ENCODE results near the gene SH3BP1. TPM values are rescaled to one million over a fixed set of nuclear protein-coding genes. Genes with fewer than 3 reads are reported as not detected.

The SH3BP1 gene
- total and polyA plus RNA-seq, 2 experiments from 2014 or later, result 9.5 to 46.7 TPM

DNA sequence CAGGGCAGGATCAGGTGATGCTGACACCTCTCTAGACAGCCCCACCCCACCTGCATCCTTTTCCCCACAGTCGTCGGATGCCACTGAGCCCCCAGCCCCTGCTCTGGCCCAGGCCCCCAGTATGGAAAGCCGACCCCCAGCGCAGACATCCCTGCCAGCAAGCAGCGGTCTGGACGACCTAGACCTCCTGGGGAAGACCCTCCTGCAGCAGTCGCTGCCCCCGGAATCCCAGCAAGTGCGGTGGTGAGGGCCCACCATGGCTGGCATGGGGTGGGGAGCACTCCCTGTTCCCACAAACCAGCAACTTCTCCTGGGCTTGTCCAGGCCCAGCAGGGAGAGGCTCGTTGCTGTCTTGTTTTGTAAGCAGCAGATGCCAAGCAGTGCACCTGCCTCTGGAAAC is 9.5 kb upstream of the SH3BP1 start:
- Histone ChIP-seq H3K27me3 (ENCODE audit: insufficient read depth) (no peaks in the 10 kb centered on the region), H3K4me2 (no peak overlapping the region), H3K9me2 (ENCODE audit: insufficient read depth) (no peaks in the 10 kb centered on the region), H3K4me1 (ENCODE audit: insufficient read depth) (peaks cover 17% of the 10 kb centered on the region), H3K36me3 (ENCODE audit: insufficient read depth) (no peaks in the 10 kb centered on the region; the same call in 1 of the 2 replicates), H3K79me2 (replicated peaks; ENCODE audit: insufficient read depth) (no peaks in the 10 kb centered on the region), H3K27ac (ENCODE audit: low read depth) (no peak overlapping the region), H3K4me3 (no peak overlapping the region), H4K20me1 (replicated peaks; ENCODE audit: insufficient read depth) (no peaks in the 10 kb centered on the region), H2AFZ (no peak overlapping the region), H3F3A (replicated peaks; ENCODE audit: low read depth) (peaks cover 8% of the 10 kb centered on the region)
- DNase-seq (ENCODE audit: low spot score), result no peak
- no peak for TF ChIP-seq STAT1 (IDR thresholded peaks at IDR 0.05; ENCODE audit: unreplicated experiment)
- TF ChIP-seq POLR2AphosphoS5 (IDR thresholded peaks at IDR 0.05; ENCODE audit: low read depth), result no peak
- TF ChIP-seq EZH2 (IDR thresholded peaks at IDR 0.05; ENCODE audit: low read depth, unreplicated experiment), result no peak
- TF ChIP-seq, protein P1, sequence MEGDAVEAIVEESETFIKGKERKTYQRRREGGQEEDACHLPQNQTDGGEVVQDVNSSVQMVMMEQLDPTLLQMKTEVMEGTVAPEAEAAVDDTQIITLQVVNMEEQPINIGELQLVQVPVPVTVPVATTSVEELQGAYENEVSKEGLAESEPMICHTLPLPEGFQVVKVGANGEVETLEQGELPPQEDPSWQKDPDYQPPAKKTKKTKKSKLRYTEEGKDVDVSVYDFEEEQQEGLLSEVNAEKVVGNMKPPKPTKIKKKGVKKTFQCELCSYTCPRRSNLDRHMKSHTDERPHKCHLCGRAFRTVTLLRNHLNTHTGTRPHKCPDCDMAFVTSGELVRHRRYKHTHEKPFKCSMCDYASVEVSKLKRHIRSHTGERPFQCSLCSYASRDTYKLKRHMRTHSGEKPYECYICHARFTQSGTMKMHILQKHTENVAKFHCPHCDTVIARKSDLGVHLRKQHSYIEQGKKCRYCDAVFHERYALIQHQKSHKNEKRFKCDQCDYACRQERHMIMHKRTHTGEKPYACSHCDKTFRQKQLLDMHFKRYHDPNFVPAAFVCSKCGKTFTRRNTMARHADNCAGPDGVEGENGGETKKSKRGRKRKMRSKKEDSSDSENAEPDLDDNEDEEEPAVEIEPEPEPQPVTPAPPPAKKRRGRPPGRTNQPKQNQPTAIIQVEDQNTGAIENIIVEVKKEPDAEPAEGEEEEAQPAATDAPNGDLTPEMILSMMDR (conservative IDR thresholded peaks at IDR 0.05; ENCODE audit: low read depth in 2 of 2), result no peak
- no peak for TF ChIP-seq ZNF114 (CRISPR knock-in tag; IDR thresholded peaks at IDR 0.05)
- no peak for TF ChIP-seq JUNB (IDR thresholded peaks at IDR 0.05; ENCODE audit: unreplicated experiment)
- no peak for TF ChIP-seq EZH2phosphoT487 (IDR thresholded peaks at IDR 0.05; ENCODE audit: unreplicated experiment)
- TF ChIP-seq, protein P2, sequence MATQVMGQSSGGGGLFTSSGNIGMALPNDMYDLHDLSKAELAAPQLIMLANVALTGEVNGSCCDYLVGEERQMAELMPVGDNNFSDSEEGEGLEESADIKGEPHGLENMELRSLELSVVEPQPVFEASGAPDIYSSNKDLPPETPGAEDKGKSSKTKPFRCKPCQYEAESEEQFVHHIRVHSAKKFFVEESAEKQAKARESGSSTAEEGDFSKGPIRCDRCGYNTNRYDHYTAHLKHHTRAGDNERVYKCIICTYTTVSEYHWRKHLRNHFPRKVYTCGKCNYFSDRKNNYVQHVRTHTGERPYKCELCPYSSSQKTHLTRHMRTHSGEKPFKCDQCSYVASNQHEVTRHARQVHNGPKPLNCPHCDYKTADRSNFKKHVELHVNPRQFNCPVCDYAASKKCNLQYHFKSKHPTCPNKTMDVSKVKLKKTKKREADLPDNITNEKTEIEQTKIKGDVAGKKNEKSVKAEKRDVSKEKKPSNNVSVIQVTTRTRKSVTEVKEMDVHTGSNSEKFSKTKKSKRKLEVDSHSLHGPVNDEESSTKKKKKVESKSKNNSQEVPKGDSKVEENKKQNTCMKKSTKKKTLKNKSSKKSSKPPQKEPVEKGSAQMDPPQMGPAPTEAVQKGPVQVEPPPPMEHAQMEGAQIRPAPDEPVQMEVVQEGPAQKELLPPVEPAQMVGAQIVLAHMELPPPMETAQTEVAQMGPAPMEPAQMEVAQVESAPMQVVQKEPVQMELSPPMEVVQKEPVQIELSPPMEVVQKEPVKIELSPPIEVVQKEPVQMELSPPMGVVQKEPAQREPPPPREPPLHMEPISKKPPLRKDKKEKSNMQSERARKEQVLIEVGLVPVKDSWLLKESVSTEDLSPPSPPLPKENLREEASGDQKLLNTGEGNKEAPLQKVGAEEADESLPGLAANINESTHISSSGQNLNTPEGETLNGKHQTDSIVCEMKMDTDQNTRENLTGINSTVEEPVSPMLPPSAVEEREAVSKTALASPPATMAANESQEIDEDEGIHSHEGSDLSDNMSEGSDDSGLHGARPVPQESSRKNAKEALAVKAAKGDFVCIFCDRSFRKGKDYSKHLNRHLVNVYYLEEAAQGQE (IDR thresholded peaks at IDR 0.05; ENCODE audit: unreplicated experiment), result no peak
- TF ChIP-seq NANOG (IDR thresholded peaks at IDR 0.05; ENCODE audit: borderline replicate concordance), result no peak
- TF ChIP-seq, protein P3, sequence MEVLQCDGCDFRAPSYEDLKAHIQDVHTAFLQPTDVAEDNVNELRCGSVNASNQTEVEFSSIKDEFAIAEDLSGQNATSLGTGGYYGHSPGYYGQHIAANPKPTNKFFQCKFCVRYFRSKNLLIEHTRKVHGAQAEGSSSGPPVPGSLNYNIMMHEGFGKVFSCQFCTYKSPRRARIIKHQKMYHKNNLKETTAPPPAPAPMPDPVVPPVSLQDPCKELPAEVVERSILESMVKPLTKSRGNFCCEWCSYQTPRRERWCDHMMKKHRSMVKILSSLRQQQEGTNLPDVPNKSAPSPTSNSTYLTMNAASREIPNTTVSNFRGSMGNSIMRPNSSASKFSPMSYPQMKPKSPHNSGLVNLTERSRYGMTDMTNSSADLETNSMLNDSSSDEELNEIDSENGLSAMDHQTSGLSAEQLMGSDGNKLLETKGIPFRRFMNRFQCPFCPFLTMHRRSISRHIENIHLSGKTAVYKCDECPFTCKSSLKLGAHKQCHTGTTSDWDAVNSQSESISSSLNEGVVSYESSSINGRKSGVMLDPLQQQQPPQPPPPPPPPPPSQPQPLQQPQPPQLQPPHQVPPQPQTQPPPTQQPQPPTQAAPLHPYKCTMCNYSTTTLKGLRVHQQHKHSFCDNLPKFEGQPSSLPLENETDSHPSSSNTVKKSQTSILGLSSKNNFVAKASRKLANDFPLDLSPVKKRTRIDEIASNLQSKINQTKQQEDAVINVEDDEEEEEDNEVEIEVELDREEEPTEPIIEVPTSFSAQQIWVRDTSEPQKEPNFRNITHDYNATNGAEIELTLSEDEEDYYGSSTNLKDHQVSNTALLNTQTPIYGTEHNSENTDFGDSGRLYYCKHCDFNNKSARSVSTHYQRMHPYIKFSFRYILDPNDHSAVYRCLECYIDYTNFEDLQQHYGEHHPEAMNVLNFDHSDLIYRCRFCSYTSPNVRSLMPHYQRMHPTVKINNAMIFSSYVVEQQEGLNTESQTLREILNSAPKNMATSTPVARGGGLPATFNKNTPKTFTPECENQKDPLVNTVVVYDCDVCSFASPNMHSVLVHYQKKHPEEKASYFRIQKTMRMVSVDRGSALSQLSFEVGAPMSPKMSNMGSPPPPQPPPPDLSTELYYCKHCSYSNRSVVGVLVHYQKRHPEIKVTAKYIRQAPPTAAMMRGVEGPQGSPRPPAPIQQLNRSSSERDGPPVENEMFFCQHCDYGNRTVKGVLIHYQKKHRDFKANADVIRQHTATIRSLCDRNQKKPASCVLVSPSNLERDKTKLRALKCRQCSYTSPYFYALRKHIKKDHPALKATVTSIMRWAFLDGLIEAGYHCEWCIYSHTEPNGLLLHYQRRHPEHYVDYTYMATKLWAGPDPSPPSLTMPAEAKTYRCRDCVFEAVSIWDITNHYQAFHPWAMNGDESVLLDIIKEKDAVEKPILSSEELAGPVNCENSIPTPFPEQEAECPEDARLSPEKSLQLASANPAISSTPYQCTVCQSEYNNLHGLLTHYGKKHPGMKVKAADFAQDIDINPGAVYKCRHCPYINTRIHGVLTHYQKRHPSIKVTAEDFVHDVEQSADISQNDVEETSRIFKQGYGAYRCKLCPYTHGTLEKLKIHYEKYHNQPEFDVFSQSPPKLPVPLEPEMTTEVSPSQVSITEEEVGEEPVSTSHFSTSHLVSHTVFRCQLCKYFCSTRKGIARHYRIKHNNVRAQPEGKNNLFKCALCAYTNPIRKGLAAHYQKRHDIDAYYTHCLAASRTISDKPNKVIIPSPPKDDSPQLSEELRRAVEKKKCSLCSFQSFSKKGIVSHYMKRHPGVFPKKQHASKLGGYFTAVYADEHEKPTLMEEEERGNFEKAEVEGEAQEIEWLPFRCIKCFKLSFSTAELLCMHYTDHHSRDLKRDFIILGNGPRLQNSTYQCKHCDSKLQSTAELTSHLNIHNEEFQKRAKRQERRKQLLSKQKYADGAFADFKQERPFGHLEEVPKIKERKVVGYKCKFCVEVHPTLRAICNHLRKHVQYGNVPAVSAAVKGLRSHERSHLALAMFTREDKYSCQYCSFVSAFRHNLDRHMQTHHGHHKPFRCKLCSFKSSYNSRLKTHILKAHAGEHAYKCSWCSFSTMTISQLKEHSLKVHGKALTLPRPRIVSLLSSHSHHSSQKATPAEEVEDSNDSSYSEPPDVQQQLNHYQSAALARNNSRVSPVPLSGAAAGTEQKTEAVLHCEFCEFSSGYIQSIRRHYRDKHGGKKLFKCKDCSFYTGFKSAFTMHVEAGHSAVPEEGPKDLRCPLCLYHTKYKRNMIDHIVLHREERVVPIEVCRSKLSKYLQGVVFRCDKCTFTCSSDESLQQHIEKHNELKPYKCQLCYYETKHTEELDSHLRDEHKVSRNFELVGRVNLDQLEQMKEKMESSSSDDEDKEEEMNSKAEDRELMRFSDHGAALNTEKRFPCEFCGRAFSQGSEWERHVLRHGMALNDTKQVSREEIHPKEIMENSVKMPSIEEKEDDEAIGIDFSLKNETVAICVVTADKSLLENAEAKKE (CRISPR knock-in tag; IDR thresholded peaks at IDR 0.05), result no peak
- TF ChIP-seq, protein P4, sequence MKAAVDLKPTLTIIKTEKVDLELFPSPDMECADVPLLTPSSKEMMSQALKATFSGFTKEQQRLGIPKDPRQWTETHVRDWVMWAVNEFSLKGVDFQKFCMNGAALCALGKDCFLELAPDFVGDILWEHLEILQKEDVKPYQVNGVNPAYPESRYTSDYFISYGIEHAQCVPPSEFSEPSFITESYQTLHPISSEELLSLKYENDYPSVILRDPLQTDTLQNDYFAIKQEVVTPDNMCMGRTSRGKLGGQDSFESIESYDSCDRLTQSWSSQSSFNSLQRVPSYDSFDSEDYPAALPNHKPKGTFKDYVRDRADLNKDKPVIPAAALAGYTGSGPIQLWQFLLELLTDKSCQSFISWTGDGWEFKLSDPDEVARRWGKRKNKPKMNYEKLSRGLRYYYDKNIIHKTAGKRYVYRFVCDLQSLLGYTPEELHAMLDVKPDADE (IDR thresholded peaks at IDR 0.05), result no peak
- no peak for TF ChIP-seq ZNF331 (CRISPR knock-in tag; IDR thresholded peaks at IDR 0.05; ENCODE audit: low read depth)
- TF ChIP-seq CREB1 (CRISPR knock-in tag; IDR thresholded peaks at IDR 0.05; ENCODE audit: low read depth), result no peak
- no peak for ATAC-seq
- Mint-ChIP-seq H3K9me3 (no peaks in the 10 kb centered on the region; the same call in 2 of the 3 replicates), H3K4me1 (peaks cover 16% of the 10 kb centered on the region), H3K36me3 (ENCODE audit: low read depth) (peaks cover 6% of the 10 kb centered on the region; the same call in 1 of the 3 replicates), H3K27me3 (ENCODE audit: insufficient read depth, low read depth, poor library complexity) (peaks cover 10% of the 10 kb centered on the region), H3K4me3 (no peak overlapping the region), H3K27ac (no peak overlapping the region)

Measured in GM23338 (cell line).